A549 treated with Hydrocortisone at 1 μM for 4 hours (cell line): Measurements from ENCODE around the gene CHEK2. TPM values are rescaled to one million over a fixed set of nuclear protein-coding genes. Genes with fewer than 3 reads are reported as not detected.

ENCODE experiments used
- total RNA-seq: library from RNA; stranded (reverse); fragments of 200-300 nt; extraction: Qiagen RNA extraction; gene quantifications from 5 replicates; pipeline ENCODE4 v1.2.3, GENCODE V29; 2022

The CHEK2 gene
- total RNA-seq = 8.9 to 11.7 TPM (median 11.0 TPM) in 5 replicates

DNA sequence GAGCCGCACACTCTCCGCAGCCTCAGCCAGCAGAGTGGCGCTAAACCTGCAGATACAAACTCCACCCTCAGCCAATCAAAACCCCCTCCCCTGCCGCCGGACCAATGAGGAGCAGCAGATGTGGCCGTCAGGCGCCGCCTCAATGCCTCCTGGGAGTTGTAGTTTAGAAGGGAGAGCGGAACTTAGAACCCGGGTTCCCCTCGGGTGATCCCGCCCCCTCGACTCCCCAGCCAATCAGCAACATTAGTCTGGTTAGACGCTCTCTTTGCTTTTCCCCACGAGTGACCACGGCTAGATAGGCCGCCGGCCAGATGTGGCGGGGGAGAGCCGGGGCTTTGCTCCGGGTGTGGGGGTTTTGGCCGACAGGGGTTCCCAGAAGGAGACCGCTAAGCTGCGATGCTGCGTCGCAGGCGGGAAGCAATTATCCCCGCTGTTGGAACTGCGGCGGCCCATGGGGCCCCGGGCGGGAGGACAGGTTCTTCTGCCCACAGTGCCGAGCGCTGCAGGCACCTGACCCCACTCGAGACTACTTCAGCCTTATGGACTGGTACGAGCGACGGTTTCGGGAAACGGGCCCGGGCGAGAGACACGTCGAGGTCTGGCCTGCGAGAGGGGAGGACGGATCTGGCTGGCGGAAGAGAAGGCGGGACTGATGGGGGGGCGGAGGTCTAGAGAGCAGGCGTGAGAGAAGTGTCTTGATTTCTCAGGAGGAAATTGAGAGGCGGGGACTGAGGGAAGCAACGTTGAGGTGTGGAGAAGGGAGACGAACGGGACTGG is at the start of gene CHEK2, which contains the start of gene HSCB:
CHEK2 (minus strand) TSS at position 36 of the 777 bp plus-strand sequence. CDS start 7,099 bp downstream, outside the sequence.
HSCB (plus strand) TSS at position 255 of the 777 bp plus-strand sequence; CDS start at position 312, 57 bp downstream.

GRCh38 chr22:28772633-28773460 is 31.2 kb upstream of the CHEK2 start, which contains the start of gene CCDC117:
Gene CCDC117, plus strand, starts transcription at chr22:28772695. Its CDS starts 155 bp downstream, at chr22:28772850.

DNA sequence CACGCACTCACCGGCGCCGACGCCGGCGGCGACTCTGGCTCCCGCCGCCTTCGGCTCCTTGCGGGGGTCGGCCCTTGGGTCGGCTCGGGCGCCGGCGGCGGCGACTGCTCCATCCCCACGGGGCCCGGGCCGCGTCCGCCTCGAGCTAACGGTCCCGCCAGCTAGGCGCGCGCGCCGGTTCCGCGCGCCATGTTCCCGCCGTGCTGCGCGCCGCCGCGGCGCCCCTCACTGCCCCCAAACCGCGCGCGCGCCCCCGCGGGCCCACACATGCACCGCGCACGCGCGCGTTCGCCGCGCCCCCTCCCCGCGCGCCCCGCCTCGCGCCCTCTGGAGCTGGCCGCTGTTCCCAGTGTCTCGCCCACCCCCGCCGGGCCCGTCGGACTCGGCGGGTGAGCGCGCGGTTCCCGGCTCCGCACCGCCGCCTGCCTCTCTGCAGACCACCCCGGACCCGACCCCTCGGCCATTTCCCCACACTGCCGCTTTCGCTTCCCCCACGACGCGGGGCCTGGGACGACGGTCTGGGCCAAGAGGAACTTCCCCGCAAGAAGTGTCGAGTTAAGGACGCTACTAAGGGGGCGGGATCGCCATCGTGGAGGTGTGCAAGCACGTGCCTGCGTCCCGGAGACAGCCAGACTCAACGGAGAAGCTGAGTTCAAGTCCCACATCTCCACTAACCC is 61.9 kb downstream of the CHEK2 start, which contains the start of gene TTC28:
TTC28 (minus strand) TSS at position 230 of the 677 bp plus-strand sequence; CDS start at position 113, 117 bp downstream.

Other genes with a start within 250 kb of the CHEK2 start
- 2.1 to 3.7 TPM (median 3.2 TPM) in 5 replicates for gene TTC28, start 62.0 kb downstream of the CHEK2 start, total RNA-seq
- gene HSCB, start 219 bp upstream of the CHEK2 start, total RNA-seq = 9.9 to 15.0 TPM (median 12.5 TPM) in 5 replicates
- 8.2 to 12.9 TPM (median 10.0 TPM) in 5 replicates for gene CCDC117, start 30.9 kb upstream of the CHEK2 start, total RNA-seq
- gene XBP1, start 58.7 kb upstream of the CHEK2 start, total RNA-seq = 52.0 to 61.0 TPM (median 54.8 TPM) in 5 replicates
- gene ZNRF3, start 141.8 kb upstream of the CHEK2 start, total RNA-seq = 5.4 to 8.6 TPM (median 7.6 TPM) in 5 replicates